Measurements from ENCODE around the gene ZBTB44. TPM values are rescaled to one million over a fixed set of nuclear protein-coding genes. Genes with fewer than 3 reads are reported as not detected.

ZBTB44 gene
- total RNA-seq, 1 experiment from 2014 or later, result 27.5 TPM

DNA sequence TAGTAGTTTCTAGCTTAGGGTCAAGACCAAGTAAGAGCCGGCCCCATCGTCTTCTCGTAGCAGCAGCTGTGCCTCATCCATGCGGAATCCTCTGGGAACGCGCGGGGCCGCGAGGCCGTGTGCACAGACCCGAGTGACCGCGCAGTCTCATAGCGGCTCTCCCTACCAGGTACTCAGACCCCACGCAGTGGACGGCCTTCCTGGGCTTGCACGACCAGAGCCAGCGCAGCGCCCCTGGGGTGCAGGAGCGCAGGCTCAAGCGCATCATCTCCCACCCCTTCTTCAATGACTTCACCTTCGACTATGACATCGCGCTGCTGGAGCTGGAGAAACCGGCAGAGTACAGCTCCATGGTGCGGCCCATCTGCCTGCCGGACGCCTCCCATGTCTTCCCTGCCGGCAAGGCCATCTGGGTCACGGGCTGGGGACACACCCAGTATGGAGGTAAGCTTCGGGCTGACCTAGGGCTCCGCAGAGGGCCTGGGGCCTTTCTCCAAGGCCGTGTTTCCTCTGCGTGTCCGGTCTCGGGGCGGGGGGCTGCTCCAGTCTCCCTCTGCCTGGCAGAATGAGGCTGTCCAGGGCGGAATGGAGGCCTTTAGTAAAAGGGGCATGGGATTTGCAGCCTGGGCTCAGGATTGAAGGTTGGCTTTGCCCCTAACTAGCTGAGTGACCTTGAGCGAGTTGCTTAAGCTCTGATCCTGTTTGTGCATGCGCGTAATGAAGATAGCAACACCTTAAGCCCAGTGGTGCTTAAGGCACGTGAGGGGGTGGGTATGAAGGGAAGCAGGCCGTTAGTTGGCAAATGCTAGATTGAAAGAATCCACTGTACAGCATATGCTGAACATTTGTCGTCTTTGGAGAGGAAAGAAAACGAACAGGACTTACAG, 106.2 kb downstream of the ZBTB44 start:
- Histone ChIP-seq H3F3A (ENCODE audit: low read length, unreplicated experiment) (no peaks in the 10 kb centered on the region), H3K27ac (ENCODE audit: low read length) (no peak overlapping the region), H3K27me3 (ENCODE audit: low read length) (no peaks in the 10 kb centered on the region), H3K4me2 (ENCODE audit: low read length) (no peak overlapping the region), H3K4me1 (ENCODE audit: insufficient read depth, low read length) (no peaks in the 10 kb centered on the region; the same call in 1 of the 2 replicates), H3K4me3 (ENCODE audit: low read length) (no peak overlapping the region), H3K9me3 (ENCODE audit: low read length) (no peaks in the 10 kb centered on the region), H2AFZ (ENCODE audit: low read length) (no peak overlapping the region), H3K36me3 (ENCODE audit: low read depth, low read length) (peaks cover 7% of the 10 kb centered on the region), H3K9me2 (replicated peaks; ENCODE audit: low read length) (no peaks in the 10 kb centered on the region), H4K20me1 (ENCODE audit: low read length) (no peaks in the 10 kb centered on the region), H3K79me2 (ENCODE audit: low read length) (no peaks in the 10 kb centered on the region), H3K9ac (ENCODE audit: low read length) (no peak overlapping the region)
- CTCF ChIA-PET, result no interaction called here
- no peak for TF ChIP-seq EZH2 (IDR thresholded peaks at IDR 0.05; ENCODE audit: low read length, unreplicated experiment)
- TF ChIP-seq, protein P1, sequence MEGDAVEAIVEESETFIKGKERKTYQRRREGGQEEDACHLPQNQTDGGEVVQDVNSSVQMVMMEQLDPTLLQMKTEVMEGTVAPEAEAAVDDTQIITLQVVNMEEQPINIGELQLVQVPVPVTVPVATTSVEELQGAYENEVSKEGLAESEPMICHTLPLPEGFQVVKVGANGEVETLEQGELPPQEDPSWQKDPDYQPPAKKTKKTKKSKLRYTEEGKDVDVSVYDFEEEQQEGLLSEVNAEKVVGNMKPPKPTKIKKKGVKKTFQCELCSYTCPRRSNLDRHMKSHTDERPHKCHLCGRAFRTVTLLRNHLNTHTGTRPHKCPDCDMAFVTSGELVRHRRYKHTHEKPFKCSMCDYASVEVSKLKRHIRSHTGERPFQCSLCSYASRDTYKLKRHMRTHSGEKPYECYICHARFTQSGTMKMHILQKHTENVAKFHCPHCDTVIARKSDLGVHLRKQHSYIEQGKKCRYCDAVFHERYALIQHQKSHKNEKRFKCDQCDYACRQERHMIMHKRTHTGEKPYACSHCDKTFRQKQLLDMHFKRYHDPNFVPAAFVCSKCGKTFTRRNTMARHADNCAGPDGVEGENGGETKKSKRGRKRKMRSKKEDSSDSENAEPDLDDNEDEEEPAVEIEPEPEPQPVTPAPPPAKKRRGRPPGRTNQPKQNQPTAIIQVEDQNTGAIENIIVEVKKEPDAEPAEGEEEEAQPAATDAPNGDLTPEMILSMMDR (conservative IDR thresholded peaks at IDR 0.05; ENCODE audit: low read depth, low read length), result no peak
- BruUV-seq (replicated peaks), result no TSS peak
- intact Hi-C loops (cut with micrococcal nuclease), result no loop called here
- ATAC-seq, result no peak
- POLR2A ChIA-PET (ENCODE audit: unreplicated experiment), result interaction anchor here (0.6 kb wide), 1 partner anchor 79 kb away, joined by 7 read pairs; no protein-coding TSS in a partner anchor
- DNase-seq, result no peak

DNA sequence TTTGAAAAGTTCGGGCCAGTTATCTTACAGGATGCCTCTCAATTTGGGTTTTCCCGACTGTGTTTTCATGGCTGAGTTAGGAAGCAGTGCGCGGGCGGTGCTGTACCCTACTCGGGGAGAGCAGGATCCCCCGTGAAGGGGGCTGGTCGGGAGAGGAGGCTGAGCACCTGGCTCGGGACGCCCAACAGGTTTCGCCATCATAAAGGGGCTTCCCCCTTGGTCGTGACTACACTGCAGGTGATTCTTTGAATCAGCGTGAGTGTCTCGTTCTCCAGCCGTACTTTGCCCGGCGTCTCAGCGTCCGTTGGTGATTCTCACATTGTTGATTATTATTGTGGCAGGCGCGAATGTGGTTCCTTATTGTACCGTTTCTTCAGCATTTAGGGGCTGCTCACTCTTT, 108.6 kb downstream of the ZBTB44 start:
- no peak for TF ChIP-seq EZH2 (IDR thresholded peaks at IDR 0.05; ENCODE audit: low read length, unreplicated experiment)
- TF ChIP-seq EZH2phosphoT487 (IDR thresholded peaks at IDR 0.05; ENCODE audit: borderline replicate concordance, low read length), result no peak
- TF ChIP-seq, protein P1 (conservative IDR thresholded peaks at IDR 0.05; ENCODE audit: low read depth, low read length), result no peak

DNA sequence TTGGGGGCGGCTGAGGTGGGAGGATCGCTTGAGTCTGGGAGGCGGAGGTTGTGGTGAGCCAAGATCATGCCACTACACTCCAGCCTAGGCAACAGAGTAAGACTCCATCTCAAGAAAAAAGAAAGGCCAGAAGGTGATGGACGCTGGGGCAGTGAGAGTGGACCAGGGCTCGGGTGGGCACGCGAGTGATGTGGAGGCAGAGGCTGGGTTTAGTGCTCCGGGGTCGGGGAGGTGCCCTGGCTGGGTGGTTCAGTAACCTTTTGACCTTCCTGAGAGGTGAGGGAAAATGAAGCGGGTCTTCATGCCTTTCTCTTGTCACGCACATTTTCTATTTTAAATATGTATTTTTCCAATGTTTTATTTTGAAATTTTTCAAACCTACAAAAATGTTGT, 110.0 kb downstream of the ZBTB44 start:
- Histone ChIP-seq H3K27me3 (ENCODE audit: low read length) (no peaks in the 10 kb centered on the region), H4K20me1 (ENCODE audit: low read length) (no peaks in the 10 kb centered on the region), H3K9me2 (replicated peaks; ENCODE audit: low read length) (no peaks in the 10 kb centered on the region), H3K27ac (ENCODE audit: low read length) (no peak overlapping the region), H3K9ac (ENCODE audit: low read length) (no peak overlapping the region), H3F3A (ENCODE audit: low read length, unreplicated experiment) (no peaks in the 10 kb centered on the region), H3K36me3 (ENCODE audit: low read depth, low read length) (peaks cover 39% of the 10 kb centered on the region), H2AFZ (ENCODE audit: low read length) (no peak overlapping the region), H3K4me3 (ENCODE audit: low read length) (no peak overlapping the region), H3K4me2 (ENCODE audit: low read length) (no peak overlapping the region), H3K9me3 (ENCODE audit: low read length) (no peaks in the 10 kb centered on the region), H3K79me2 (ENCODE audit: low read length) (no peaks in the 10 kb centered on the region), H3K4me1 (ENCODE audit: insufficient read depth, low read length) (no peaks in the 10 kb centered on the region)
- ChIA-PET POLR2A (ENCODE audit: unreplicated experiment) (no interaction called here), CTCF (no interaction called here)
- BruUV-seq (replicated peaks), result no TSS peak
- intact Hi-C loops (cut with micrococcal nuclease), result no loop called here
- DNase-seq, result no peak
- no peak for TF ChIP-seq EZH2phosphoT487 (IDR thresholded peaks at IDR 0.05; ENCODE audit: borderline replicate concordance, low read length)
- TF ChIP-seq, protein P1 (conservative IDR thresholded peaks at IDR 0.05; ENCODE audit: low read depth, low read length), result no peak
- TF ChIP-seq EZH2 (IDR thresholded peaks at IDR 0.05; ENCODE audit: low read length, unreplicated experiment), result no peak
- no peak for ATAC-seq

More for the DNA sequence above, 108.6 kb downstream of the ZBTB44 start:
- Histone ChIP-seq H3K4me3 (ENCODE audit: low read length) (no peak overlapping the region), H3K4me1 (ENCODE audit: insufficient read depth, low read length) (no peaks in the 10 kb centered on the region), H3K9ac (ENCODE audit: low read length) (no peak overlapping the region), H3K9me3 (ENCODE audit: low read length) (no peaks in the 10 kb centered on the region), H3K4me2 (ENCODE audit: low read length) (no peak overlapping the region), H4K20me1 (ENCODE audit: low read length) (no peaks in the 10 kb centered on the region), H3F3A (ENCODE audit: low read length, unreplicated experiment) (no peaks in the 10 kb centered on the region), H3K9me2 (replicated peaks; ENCODE audit: low read length) (no peaks in the 10 kb centered on the region), H3K79me2 (ENCODE audit: low read length) (no peaks in the 10 kb centered on the region), H3K27ac (ENCODE audit: low read length) (no peak overlapping the region), H2AFZ (ENCODE audit: low read length) (no peak overlapping the region), H3K27me3 (ENCODE audit: low read length) (no peaks in the 10 kb centered on the region), H3K36me3 (ENCODE audit: low read depth, low read length) (peaks cover 24% of the 10 kb centered on the region)
- intact Hi-C loops (cut with micrococcal nuclease), result no loop called here
- CTCF ChIA-PET, result no interaction called here
- no peak for ATAC-seq
- POLR2A ChIA-PET (ENCODE audit: unreplicated experiment), result no interaction called here
- no peak for DNase-seq
- BruUV-seq (replicated peaks), result no TSS peak

Data from PC-3 (cell line).